ENCODE data around the gene TSPAN18. TPM values are rescaled to one million over a fixed set of nuclear protein-coding genes. Genes with fewer than 3 reads are reported as not detected.

Gene TSPAN18
- total and polyA plus RNA-seq, 2 of the 8 experiments (the other 6 are each of a cell fraction or from before 2014, with no cell fraction given): 5.2 to 10.2 TPM

DNA sequence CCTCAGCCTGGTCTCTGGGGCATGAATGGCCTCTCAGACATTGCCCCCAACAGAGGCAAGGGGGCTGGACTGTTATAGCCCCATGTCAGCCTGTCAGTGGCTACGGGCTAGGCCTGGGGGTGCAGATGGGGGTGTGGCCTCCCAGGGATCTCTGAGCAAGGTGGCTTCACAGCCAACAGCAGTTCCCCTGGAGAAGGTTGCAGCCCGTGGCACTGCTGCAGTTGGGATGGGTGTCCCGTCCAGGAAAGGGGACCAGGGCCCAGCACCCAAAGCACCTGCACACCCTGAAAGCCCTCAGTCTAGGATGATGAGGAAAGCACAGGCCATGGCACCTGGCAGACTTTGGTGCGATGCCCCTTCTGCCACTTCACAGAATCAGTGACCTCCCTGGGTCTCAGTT, 122.7 kb downstream of the TSPAN18 start:
- H3K9me3 ChIP-seq (ENCODE audit: insufficient read depth in 2 of 2, low read depth in 1 of 2, low read length in 1 of 2): peaks cover 0 to 4% of the 10 kb centered on the region in 2 experiments; a peak in 2 of 4 replicates
- H3K4me3 ChIP-seq (ENCODE audit: extremely low read depth in 1 of 4, insufficient read depth in 2 of 4, low read depth in 3 of 4, low read length in 4 of 4): no peak overlapping the region
- FAIRE-seq: no peak
- peak overlapping the region; percentile 18; the same call in 1 of the 2 replicates for H2AK5ac ChIP-seq (ENCODE audit: low read depth, low read length)
- H3K4ac ChIP-seq (replicated peaks; ENCODE audit: insufficient read length, low read depth, low read length): no peak overlapping the region
- no peaks in the 10 kb centered on the region for H4K20me1 ChIP-seq (replicated peaks in 1 of 2; ENCODE audit: control insufficient read depth in 1 of 2, insufficient read depth in 2 of 2, low read length in 2 of 2)
- no peaks in the 10 kb centered on the region for H3K79me1 ChIP-seq (ENCODE audit: low read depth, low read length)
- no peak overlapping the region for H4K5ac ChIP-seq (ENCODE audit: insufficient read length, low read depth, low read length)
- H2BK15ac ChIP-seq (ENCODE audit: low read length): 0 out of 2 replicates have a peak overlapping the region, but pooled peaks have one; percentile 32
- 0 out of 2 replicates have a peak overlapping the region, but pooled peaks have one; percentile 20 for H2BK12ac ChIP-seq (ENCODE audit: low read depth, low read length)
- no peak overlapping the region for H4K91ac ChIP-seq (replicated peaks; ENCODE audit: insufficient read length, low read length)
- no peak overlapping the region for H3K18ac ChIP-seq (ENCODE audit: extremely low read depth, low read length)
- no peak overlapping the region; a peak in 1 of 7 replicates for H3K9ac ChIP-seq (replicated peaks in 1 of 4; ENCODE audit: extremely low read depth in 1 of 4, low read depth in 3 of 4, low read length in 3 of 4)
- no peak overlapping the region for H2BK120ac ChIP-seq (replicated peaks; ENCODE audit: low read depth, low read length)
- H2BK5ac ChIP-seq (ENCODE audit: low read depth, low read length): no peak overlapping the region
- H3K56ac ChIP-seq (replicated peaks; ENCODE audit: insufficient read length, low read depth, low read length): no peak overlapping the region
- H3K4me1 ChIP-seq (replicated peaks in 1 of 4; ENCODE audit: control insufficient read depth in 3 of 4, insufficient read depth in 4 of 4, low read length in 3 of 4): peaks cover 4 to 18% (median 7%) of the 10 kb centered on the region in 4 experiments
- no peak overlapping the region for H4K8ac ChIP-seq (ENCODE audit: extremely low read depth, insufficient read depth, low read length)
- ChIA-PET POLR2A (ENCODE audit: partially characterized antibody) (interaction anchor here (1.4 kb wide), 1 partner anchor 13 kb away, joined by 4 read pairs; no protein-coding TSS in a partner anchor), CTCF (ENCODE audit: partially characterized antibody) (interaction anchor here (1.1 to 4.6 kb wide), 7 partner anchors 8 to 228 kb away, joined by 3 to 22 read pairs (median 5); no protein-coding TSS in a partner anchor)
- peaks cover 2% of the 10 kb centered on the region; the same call in 1 of the 2 replicates for H3K23me2 ChIP-seq (ENCODE audit: low read depth, low read length)
- no peak overlapping the region for H2BK20ac ChIP-seq (ENCODE audit: low read length)
- no peak for TF ChIP-seq SRF (IDR thresholded peaks at IDR 0.05; ENCODE audit: low read depth, low read length)
- TF ChIP-seq POLR2A (IDR thresholded peaks at IDR 0.05; ENCODE audit: control extremely low read depth in 1 of 2, low read depth in 2 of 2, low read length in 2 of 2): no peak
- no peak for TF ChIP-seq CBX8 (IDR thresholded peaks at IDR 0.05; ENCODE audit: borderline replicate concordance, low read depth, low read length)
- no peak for TF ChIP-seq NANOG (IDR thresholded peaks at IDR 0.05; ENCODE audit: insufficient read depth, low read depth, low read length, poor library complexity, severe bottlenecking)
- H3K36me3 ChIP-seq (ENCODE audit: control insufficient read depth in 2 of 4, insufficient read depth in 4 of 4, low read length in 3 of 4): no peaks in the 10 kb centered on the region
- H3K27me3 ChIP-seq (replicated peaks in 1 of 4; ENCODE audit: control insufficient read depth in 3 of 4, extremely low read depth in 1 of 4, insufficient read depth in 3 of 4, low read length in 3 of 4): no peaks in the 10 kb centered on the region
- no peaks in the 10 kb centered on the region for H3K79me2 ChIP-seq (ENCODE audit: control insufficient read depth in 1 of 2, insufficient read depth in 2 of 2, low read length in 2 of 2)
- no peak overlapping the region for H3K14ac ChIP-seq (ENCODE audit: insufficient read length)
- no peak overlapping the region for H3K4me2 ChIP-seq (ENCODE audit: insufficient read depth in 1 of 2, low read depth in 2 of 2, low read length in 2 of 2)
- no peak overlapping the region for H3K23ac ChIP-seq (ENCODE audit: insufficient read length)
- no peak for DNase-seq (ENCODE audit: low read depth in 1 of 2, low spot score in 2 of 2)
- no peak overlapping the region for H2AFZ ChIP-seq (ENCODE audit: low read length)
- H3K27ac ChIP-seq (ENCODE audit: low read depth, low read length): no peak overlapping the region
- WGBS, 2 experiments (ENCODE audit: extremely low coverage in 1 of 2, insufficient coverage in 1 of 2, insufficient read length in 1 of 2, insufficient replicate concordance in 2 of 2, low coverage in 1 of 2, low lambda C conversion rate in 2 of 2, missing lambda C conversion rate in 1 of 2): 72% methylated on average over 4 of the region's 4 CpGs; no CpG with 5 or more reads in 1 of the 2 experiments
